Choroid plexus epithelial cell (primary cell): Measurements from ENCODE around the gene ARHGAP26.
"Not testable (repeated sequence)": the region's sequence is repeated elsewhere in the genome, so short reads cannot be mapped to it uniquely, and the experiment has no call there.

Source experiments
- DNase-seq: peaks from one replicate; pipeline ENCODE4 v3.0.0-alpha.2; 2010; ENCODE audit warnings: low read depth
- H3K4me3 ChIP-seq: 2 replicates; pipeline ENCODE4 v1.5.1; 2011; ENCODE audit warnings: low read depth, mild to moderate bottlenecking, control low read depth, low read length, moderate library complexity
- TF ChIP-seq, protein P1 (sequence below): conservative IDR thresholded peaks from 2 replicates; pipeline ENCODE4 v1.5.1; 2011; ENCODE audit warnings: low read depth, mild to moderate bottlenecking, control low read depth, inconsistent platforms, low read length, moderate library complexity

Gene ARHGAP26

DNA sequence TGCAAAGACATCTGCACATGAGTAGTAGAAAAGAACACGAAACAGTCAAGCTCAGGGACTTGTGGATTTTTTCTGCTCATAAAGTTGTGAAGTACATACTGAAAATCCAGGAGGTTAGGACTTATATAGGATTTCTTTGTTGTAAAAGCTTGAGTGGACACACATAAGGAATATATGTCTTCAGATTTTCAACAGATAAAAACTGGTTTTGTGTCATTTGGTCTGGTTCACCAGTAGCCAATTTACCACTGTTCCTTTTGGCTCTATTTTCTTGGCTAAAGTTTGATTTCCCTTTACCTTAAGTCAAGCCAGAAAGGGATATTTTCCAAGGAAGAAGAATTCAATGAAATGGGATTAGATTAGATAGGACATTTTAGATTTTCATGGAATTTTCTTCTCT is 429.0 kb downstream of the ARHGAP26 start:
- TF ChIP-seq, protein P1, sequence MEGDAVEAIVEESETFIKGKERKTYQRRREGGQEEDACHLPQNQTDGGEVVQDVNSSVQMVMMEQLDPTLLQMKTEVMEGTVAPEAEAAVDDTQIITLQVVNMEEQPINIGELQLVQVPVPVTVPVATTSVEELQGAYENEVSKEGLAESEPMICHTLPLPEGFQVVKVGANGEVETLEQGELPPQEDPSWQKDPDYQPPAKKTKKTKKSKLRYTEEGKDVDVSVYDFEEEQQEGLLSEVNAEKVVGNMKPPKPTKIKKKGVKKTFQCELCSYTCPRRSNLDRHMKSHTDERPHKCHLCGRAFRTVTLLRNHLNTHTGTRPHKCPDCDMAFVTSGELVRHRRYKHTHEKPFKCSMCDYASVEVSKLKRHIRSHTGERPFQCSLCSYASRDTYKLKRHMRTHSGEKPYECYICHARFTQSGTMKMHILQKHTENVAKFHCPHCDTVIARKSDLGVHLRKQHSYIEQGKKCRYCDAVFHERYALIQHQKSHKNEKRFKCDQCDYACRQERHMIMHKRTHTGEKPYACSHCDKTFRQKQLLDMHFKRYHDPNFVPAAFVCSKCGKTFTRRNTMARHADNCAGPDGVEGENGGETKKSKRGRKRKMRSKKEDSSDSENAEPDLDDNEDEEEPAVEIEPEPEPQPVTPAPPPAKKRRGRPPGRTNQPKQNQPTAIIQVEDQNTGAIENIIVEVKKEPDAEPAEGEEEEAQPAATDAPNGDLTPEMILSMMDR, result no peak
- H3K4me3 ChIP-seq, result no peak overlapping the region
- no peak for DNase-seq

DNA sequence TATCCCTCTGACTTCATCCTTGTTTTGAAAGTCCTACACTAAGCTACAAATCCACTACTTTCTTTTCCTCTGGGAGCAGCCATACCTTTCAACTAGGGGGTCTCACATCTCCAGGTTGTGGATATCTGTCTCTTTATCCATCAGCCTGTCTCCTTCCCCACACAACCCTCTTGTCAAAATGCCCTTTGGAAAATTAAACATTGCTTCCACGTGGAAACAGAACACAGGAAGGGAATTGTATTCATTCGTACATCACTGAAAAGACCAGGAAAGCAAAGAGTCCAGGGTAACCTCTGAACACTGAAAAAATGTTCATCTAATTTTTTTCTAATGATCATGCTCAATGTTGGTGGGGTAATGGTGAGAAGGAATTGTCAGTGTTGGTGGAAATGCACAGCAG is 429.7 kb downstream of the ARHGAP26 start:
- TF ChIP-seq, protein P1, result no peak
- H3K4me3 ChIP-seq, result no peak overlapping the region
- DNase-seq, result no peak

DNA sequence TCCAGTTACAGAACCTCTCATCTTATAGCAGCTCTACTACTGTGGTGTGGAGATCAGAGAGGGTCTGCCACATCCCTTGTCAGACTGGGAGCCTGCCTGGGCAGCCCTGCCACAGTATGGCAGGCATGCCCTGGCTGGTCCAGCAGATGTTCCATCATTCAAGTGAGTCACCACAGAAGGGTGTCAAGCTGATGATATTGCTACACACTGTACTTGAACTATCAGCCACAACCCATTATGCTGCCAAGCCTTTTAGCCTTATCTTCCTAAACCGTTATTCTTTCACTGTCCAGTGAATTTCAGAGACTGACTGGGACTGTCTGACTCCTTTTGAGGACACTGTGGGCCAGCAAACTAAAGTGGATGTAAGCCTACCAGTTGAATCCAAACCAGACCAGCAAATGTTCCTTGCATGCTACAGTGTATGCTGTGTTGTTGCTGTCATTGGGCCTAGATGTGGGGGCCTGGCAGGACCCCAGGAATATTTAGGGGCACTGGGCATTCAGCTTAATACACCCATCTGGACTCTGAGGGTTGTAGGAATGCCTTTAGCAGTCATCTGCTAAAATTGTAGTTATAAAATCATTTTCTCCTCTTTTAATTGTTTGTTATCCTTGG is 430.7 kb downstream of the ARHGAP26 start:
- DNase-seq, result peak; percentile 81
- no peak overlapping the region for H3K4me3 ChIP-seq
- TF ChIP-seq, protein P1, result no peak

DNA sequence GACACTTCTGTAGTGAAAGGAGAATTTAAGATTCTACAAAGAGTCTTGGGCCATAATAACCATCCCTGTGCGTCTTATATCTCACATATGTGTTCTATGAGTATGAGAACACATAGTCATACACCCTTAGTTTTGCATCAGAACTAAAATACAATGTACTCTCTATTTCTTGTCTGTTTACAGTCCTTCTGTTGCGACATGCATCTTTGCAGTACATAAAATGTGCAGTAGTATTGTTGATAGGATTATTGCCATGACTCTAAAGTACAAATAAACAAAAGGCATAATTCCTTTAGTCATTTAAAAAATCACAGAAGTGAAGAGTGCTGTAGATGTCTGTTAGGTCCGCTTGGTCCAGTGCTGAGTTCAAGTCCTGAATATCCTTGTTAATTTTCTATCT is 431.4 kb downstream of the ARHGAP26 start:
- peak; percentile 70 for DNase-seq
- H3K4me3 ChIP-seq, result no peak overlapping the region
- TF ChIP-seq, protein P1, result no peak

DNA sequence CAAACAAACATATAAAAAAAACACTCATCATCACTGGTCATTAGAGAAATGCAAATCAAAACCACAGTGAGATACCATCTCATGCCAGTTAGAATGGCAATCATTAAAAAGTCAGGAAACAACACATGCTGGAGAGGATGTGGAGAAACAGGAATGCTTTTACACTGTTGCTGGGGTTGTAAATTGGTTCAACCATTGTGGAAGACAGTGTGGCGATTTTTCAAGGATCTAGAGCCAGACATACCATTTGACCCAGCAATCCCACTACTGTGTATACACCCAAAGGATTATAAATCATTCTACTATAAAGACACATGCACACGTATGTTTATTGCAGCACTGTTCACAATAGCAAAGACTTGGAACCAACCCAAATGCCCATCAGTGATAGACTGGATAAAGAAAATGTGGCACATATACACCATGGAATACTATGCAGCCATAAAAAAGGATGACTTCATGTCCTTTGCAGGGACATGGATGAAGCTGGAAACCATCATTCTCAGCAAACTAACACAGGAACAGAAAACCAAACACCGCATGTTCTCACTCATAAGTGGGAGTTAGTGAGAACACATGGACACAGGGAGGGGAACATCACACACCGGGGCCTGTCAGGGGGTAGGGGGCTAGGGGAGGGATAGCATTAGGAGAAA is 433.3 kb downstream of the ARHGAP26 start:
- not testable (repeated sequence) for DNase-seq, H3K4me3 ChIP-seq

DNA sequence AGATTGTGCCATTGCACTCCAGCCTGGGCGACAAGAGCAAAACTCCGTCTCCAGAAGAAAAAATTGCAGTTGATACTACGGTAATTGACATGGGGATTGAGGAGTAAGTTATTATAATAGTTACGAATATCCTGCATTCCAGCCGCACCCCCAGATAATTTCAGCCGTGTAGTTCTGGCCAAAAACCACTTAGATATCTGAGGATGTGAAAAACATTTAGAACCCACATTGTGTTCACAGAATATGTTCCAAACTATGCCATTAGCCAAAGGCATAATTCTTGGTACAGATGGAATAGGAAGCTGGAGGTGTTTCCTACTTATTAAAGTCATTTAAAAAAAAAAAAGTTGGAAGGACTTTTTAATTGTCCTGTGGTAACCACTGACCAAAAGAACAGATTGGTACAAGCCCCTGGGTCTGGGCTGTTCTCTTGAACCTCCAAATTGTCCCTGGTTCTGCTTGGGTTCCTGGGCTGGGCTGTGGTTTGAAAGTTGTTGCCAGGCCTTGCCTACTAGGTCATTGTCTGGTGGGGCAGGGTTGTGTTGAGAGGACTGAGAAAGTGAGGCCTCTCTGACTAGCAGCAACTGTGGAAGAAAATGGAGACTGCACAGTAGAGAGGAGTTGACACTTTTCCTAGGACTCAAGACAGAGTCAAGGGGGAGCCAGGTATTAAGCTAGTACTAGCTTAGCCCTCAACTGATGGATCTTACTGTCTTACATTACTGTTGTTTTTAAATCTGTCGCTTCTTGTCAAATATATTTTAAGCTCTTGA is 434.5 kb downstream of the ARHGAP26 start:
- TF ChIP-seq, protein P1, result no peak
- no peak overlapping the region for H3K4me3 ChIP-seq
- no peak for DNase-seq

DNA sequence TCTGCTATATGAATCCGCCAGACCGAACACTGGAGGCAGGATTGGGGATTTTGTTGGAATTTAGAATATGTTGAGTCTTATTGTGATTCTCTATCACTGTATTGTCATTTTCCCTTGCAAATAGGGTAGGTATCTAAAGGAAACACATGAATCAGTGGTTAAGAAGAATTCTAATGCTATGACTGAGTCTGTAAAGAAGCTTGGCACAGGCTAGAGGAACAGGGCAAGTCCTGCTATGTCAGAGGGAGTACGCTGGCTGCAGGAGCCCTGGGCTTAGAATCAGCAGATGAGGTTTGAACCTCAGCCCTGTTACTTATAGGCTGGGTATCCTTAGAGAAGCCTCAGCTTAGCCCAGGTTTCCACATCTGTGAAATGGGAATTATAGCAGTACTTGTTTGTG is 435.2 kb downstream of the ARHGAP26 start:
- peak; percentile 89 for DNase-seq
- TF ChIP-seq, protein P1, result no peak
- H3K4me3 ChIP-seq, result no peak overlapping the region
